HepG2 (cell line): ENCODE data around the gene RPL11. TPM values are rescaled to one million over a fixed set of nuclear protein-coding genes. Genes with fewer than 3 reads are reported as not detected.

ENCODE experiments used
- ARNTL ChIP-seq: sonication (generic); formaldehyde crosslinking; IDR thresholded peaks from 2 replicates; pipeline ENCODE4 v1.4.0; 2020; ENCODE audit warnings: mild to moderate bottlenecking, missing genetic modification reagents
- ATM ChIP-seq: fragments of 450-650 bp; IDR thresholded peaks from 2 replicates; pipeline ENCODE4 v1.7.1; 2017; ENCODE audit warnings: mild to moderate bottlenecking, borderline replicate concordance
- CBX1 ChIP-seq: IDR thresholded peaks from one replicate; pipeline ENCODE4 v1.6.1; 2016; ENCODE audit warnings: antibody characterized with exemption, low read depth
- FOXK1 ChIP-seq: sonication (generic); formaldehyde crosslinking; IDR thresholded peaks from 2 replicates; pipeline ENCODE4 v1.4.0; 2020; ENCODE audit warnings: low read depth, missing genetic modification reagents, borderline replicate concordance
- HMGXB3 ChIP-seq: sonication (generic); formaldehyde crosslinking; IDR thresholded peaks from 2 replicates; pipeline ENCODE4 v1.4.0; 2020; ENCODE audit warnings: missing genetic modification reagents, borderline replicate concordance
- IRF1 ChIP-seq: sonication (generic); formaldehyde crosslinking; IDR thresholded peaks from 2 replicates; pipeline ENCODE4 v1.4.0; 2020; ENCODE audit warnings: low read depth, mild to moderate bottlenecking, missing genetic modification reagents
- IRX3 ChIP-seq: sonication (generic); formaldehyde crosslinking; IDR thresholded peaks from 2 replicates; pipeline ENCODE4 v1.8.1; 2023; ENCODE audit warnings: mild to moderate bottlenecking, low read depth, missing genetic modification reagents, borderline replicate concordance
- KDM2A ChIP-seq: sonication (generic); formaldehyde crosslinking; IDR thresholded peaks from 2 replicates; pipeline ENCODE4 v1.4.0; 2020; ENCODE audit warnings: low read depth, missing genetic modification reagents, borderline replicate concordance
- KLF12 ChIP-seq: sonication (generic); formaldehyde crosslinking; IDR thresholded peaks from 2 replicates; pipeline ENCODE4 v1.4.0; 2020; ENCODE audit warnings: missing genetic modification reagents, borderline replicate concordance
- MED8 ChIP-seq: sonication (generic); formaldehyde crosslinking; IDR thresholded peaks from 2 replicates; pipeline ENCODE4 v1.8.1; 2023; ENCODE audit warnings: mild to moderate bottlenecking, missing genetic modification reagents; ENCODE audit not compliant: insufficient replicate concordance
- NCOA5 ChIP-seq: sonication (generic); formaldehyde crosslinking; IDR thresholded peaks from 2 replicates; pipeline ENCODE4 v1.4.0; 2020; ENCODE audit warnings: missing genetic modification reagents
- ONECUT2 ChIP-seq: sonication (generic); formaldehyde crosslinking; IDR thresholded peaks from 2 replicates; pipeline ENCODE4 v1.4.0; 2020; ENCODE audit warnings: missing genetic modification reagents
- PBX3 ChIP-seq: sonication (generic); formaldehyde crosslinking; IDR thresholded peaks from 2 replicates; pipeline ENCODE4 v1.8.1; 2023; ENCODE audit warnings: missing genetic modification reagents, inconsistent platforms, borderline replicate concordance
- SNAI1 ChIP-seq: sonication (generic); formaldehyde crosslinking; IDR thresholded peaks from 2 replicates; pipeline ENCODE4 v1.5.0; 2020; ENCODE audit warnings: mild to moderate bottlenecking, missing genetic modification reagents, borderline replicate concordance
- SNAPC2 ChIP-seq: sonication (generic); formaldehyde crosslinking; IDR thresholded peaks from 2 replicates; pipeline ENCODE4 v1.8.1; 2022; ENCODE audit warnings: mild to moderate bottlenecking, missing genetic modification reagents
- ZFAT ChIP-seq: sonication (generic); formaldehyde crosslinking; conservative IDR thresholded peaks from 2 replicates; pipeline ENCODE4 v1.8.1; 2023; ENCODE audit warnings: missing genetic modification reagents, inconsistent platforms
- ZNF251 ChIP-seq: sonication (generic); formaldehyde crosslinking; IDR thresholded peaks from 2 replicates; pipeline ENCODE4 v1.9.0; 2021; ENCODE audit warnings: mild to moderate bottlenecking, missing genetic modification reagents
- ZNF44 ChIP-seq: sonication (generic); formaldehyde crosslinking; IDR thresholded peaks from 2 replicates; pipeline ENCODE4 v1.5.1; 2020; ENCODE audit warnings: mild to moderate bottlenecking, missing genetic modification reagents
- ZNF552 ChIP-seq: sonication (generic); formaldehyde crosslinking; IDR thresholded peaks from 2 replicates; pipeline ENCODE4 v1.9.0; 2022; ENCODE audit warnings: missing genetic modification reagents, mild to moderate bottlenecking, borderline replicate concordance
- polyA plus RNA-seq, 8 experiments: library from polyadenylated mRNA; depleted of rRNA in 3 of 8; stranded (reverse) in 7 of 8; unstranded in 1 of 8; fragments of >200 nt; fragmentation: Illumina TruSeq in 4 of 8; extraction: Trizol in 4 of 8; gene quantifications; 2 replicates each; pipeline versions ENCODE4 v1.2.1 to v1.2.3, GENCODE V29; 2011 to 2016; ENCODE audit warnings: low read depth in 4 of 8, missing spikeins in 1 of 8, mixed read lengths in 1 of 8; ENCODE audit not compliant: insufficient read depth in 1 of 8
- total RNA-seq, 5 experiments: library from RNA; depleted of rRNA; stranded (reverse); fragments of >200 nt; fragmentation: Illumina TruSeq; extraction: Trizol; gene quantifications; 2 replicates each; pipeline ENCODE4 v1.2.3, GENCODE V29; 2016; ENCODE audit warnings: low read depth in 1 of 5
- TF ChIP-seq, protein P1 (sequence below): sonication (generic); formaldehyde crosslinking; IDR thresholded peaks from 2 replicates; pipeline ENCODE4 v1.4.0; 2020; ENCODE audit warnings: missing genetic modification reagents, borderline replicate concordance

Gene RPL11
- total and polyA plus RNA-seq, 2 of the 13 experiments (the other 11 are each of a cell fraction or from before 2014, with no cell fraction given), result 1,682 to 2,010 TPM

DNA sequence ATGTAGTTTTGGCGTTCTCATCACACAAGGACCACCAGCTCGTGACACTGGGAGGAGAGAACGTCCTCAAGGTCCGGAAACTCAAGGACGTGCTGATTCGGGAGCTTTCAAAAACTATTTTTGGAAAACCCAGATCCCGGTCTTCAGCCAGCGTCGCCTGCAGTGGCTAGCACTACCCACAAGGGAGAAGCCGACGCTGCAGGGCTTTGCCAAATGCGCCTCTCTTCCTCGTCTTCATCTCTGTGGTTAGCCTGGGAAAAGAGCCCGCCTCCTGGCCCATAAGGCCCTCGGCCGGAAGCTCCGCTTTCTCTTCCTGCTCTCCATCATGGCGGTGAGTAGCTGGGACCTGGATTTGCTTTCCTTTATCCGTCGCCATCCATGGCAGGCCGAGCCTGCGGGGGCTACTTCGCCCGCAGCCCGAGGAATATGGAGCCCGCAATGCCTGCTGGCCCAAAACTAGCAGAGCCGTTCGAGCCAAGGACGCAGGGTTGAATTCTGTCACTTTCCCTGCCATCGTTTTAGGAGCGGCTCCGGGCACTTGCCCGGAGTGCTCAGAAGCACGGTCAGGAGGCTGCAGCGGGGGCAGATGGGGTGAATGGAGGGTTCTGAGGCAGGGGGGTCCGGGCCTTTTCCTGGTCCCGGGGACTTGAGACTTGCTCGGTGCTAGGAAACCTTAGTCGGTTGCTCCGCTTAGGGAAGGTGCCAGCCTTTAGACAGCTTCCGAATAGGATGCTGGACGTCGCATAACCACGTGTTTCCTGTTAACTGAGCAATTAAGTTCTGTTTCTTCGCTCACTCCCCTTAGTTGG, at the start of gene RPL11 (continued):
- 0 out of 2 replicates have a peak, but pooled peaks have one; percentile 30 for TF ChIP-seq HMGXB3 (CRISPR knock-in tag)
- TF ChIP-seq ATM, result no peak
- TF ChIP-seq IRF1 (CRISPR knock-in tag), result no peak
- TF ChIP-seq ZNF552 (CRISPR knock-in tag), result 0 out of 2 replicates have a peak, but pooled peaks have one; percentile 32
- 0 out of 2 replicates have a peak, but pooled peaks have one; percentile 47 for TF ChIP-seq KLF12 (CRISPR knock-in tag)
- 0 out of 2 replicates have a peak, but pooled peaks have one; percentile 71 for TF ChIP-seq SNAI1 (CRISPR knock-in tag)
- TF ChIP-seq ONECUT2 (CRISPR knock-in tag), result no peak
- TF ChIP-seq FOXK1, result no peak
- TF ChIP-seq NCOA5 (CRISPR knock-in tag), result no peak
- TF ChIP-seq KDM2A (CRISPR knock-in tag), result peak; percentile 71; the same call in 1 of the 2 replicates
- TF ChIP-seq SNAPC2 (CRISPR knock-in tag), result 0 out of 2 replicates have a peak, but pooled peaks have one; percentile 63
- no peak for TF ChIP-seq ZNF251 (CRISPR knock-in tag)
- TF ChIP-seq ARNTL (CRISPR knock-in tag), result no peak
- TF ChIP-seq ZNF44 (CRISPR knock-in tag), result no peak
- no peak for TF ChIP-seq PBX3
- TF ChIP-seq IRX3 (CRISPR knock-in tag), result peak; percentile 76; the same call in 1 of the 2 replicates
- TF ChIP-seq CBX1, result no peak
- peak; percentile 88 for TF ChIP-seq MED8
- TF ChIP-seq, protein P1, sequence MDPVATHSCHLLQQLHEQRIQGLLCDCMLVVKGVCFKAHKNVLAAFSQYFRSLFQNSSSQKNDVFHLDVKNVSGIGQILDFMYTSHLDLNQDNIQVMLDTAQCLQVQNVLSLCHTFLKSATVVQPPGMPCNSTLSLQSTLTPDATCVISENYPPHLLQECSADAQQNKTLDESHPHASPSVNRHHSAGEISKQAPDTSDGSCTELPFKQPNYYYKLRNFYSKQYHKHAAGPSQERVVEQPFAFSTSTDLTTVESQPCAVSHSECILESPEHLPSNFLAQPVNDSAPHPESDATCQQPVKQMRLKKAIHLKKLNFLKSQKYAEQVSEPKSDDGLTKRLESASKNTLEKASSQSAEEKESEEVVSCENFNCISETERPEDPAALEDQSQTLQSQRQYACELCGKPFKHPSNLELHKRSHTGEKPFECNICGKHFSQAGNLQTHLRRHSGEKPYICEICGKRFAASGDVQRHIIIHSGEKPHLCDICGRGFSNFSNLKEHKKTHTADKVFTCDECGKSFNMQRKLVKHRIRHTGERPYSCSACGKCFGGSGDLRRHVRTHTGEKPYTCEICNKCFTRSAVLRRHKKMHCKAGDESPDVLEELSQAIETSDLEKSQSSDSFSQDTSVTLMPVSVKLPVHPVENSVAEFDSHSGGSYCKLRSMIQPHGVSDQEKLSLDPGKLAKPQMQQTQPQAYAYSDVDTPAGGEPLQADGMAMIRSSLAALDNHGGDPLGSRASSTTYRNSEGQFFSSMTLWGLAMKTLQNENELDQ (CRISPR knock-in tag), result no peak
- TF ChIP-seq ZFAT, result no peak
